Astrocyte (in vitro differentiated cells and primary cell): Measurements from ENCODE around the gene PSMD3.

Experiments used
- CTCF ChIP-seq: IDR thresholded peaks from 2 replicates; pipeline ENCODE4 v1.5.1; 2011; ENCODE audit warnings: low read depth, mild to moderate bottlenecking, inconsistent platforms, low read length, moderate library complexity; ENCODE audit not compliant: insufficient read depth
- EZH2 ChIP-seq: IDR thresholded peaks from 2 replicates; pipeline ENCODE4 v1.6.1; 2012; ENCODE audit warnings: mild to moderate bottlenecking, low read length, inconsistent platforms; ENCODE audit not compliant: insufficient read depth

DNA sequence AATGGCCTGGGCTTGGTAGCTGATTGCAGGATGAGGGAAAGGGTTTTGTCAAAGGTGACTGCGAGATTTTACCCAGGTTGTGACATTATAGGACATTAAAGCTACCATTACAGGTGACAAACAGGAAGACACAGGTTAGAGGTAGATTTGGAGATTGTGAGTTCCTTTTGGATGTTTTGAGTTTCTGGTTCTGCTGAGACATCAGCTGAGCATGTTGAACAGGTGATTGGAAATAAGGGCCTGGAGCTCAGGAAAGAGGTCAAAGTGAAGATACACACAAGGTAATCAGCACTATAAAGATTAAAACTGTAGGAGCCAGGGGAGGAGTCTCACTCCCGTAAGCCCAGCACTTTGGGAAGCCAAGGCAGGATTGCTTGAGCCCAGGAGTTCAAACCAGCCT, 11.8 kb upstream of the PSMD3 start:
- TF ChIP-seq CTCF (no peak), EZH2 (no peak)
